Panc1 (cell line): ENCODE data around the gene MATN4. TPM values are rescaled to one million over a fixed set of nuclear protein-coding genes. Genes with fewer than 3 reads are reported as not detected.

Experiments used
- ATAC-seq: fragments of 200-7000 bp; cut with Tn5 transposase; 2 replicates; pipeline ENCODE4 v1.9.1; 2020; ENCODE audit warnings: mild to moderate bottlenecking, moderate library complexity
- BruUV-seq: library from RNA; stranded (reverse); fragments of 400-500 nt; replicated peaks from 2 replicates; lab custom pipeline; 2021; lab: Mats Ljungman, UMichigan
- CTCF ChIA-PET: fragments of 300-600 bp; sonication (Branson Sonifier 250); formaldehyde crosslinking; loops from one replicate; lab custom pipeline; 2022; ENCODE audit warnings: antibody characterized with exemption; lab: Charles Lee
- POLR2A ChIA-PET: fragments of 300-600 bp; sonication (Branson Sonifier 250); formaldehyde crosslinking; loops from one replicate; lab custom pipeline; 2022; ENCODE audit warnings: antibody characterized with exemption; lab: Charles Lee
- DNase-seq: peaks from one replicate; pipeline ENCODE4 v3.0.0-alpha.2; 2010; ENCODE audit warnings: low read depth, low spot score
- H3K27ac ChIP-seq: 2 replicates; pipeline ENCODE4 v1.5.1; 2011; ENCODE audit warnings: mild to moderate bottlenecking, low read length, inconsistent platforms
- H3K27me3 ChIP-seq: fragments of 200-500 bp; sonication (Bioruptor generic); 2 replicates; pipeline ENCODE4 v1.6.0; 2014; ENCODE audit warnings: low read length, inconsistent platforms; ENCODE audit not compliant: control insufficient read depth, insufficient read depth
- H3K36me3 ChIP-seq: fragments of 200-500 bp; sonication (Bioruptor generic); 2 replicates; pipeline ENCODE4 v1.5.1; 2014; ENCODE audit warnings: inconsistent platforms, mild to moderate bottlenecking, low read length, moderate library complexity; ENCODE audit not compliant: control insufficient read depth, insufficient read depth
- H3K4me1 ChIP-seq: 2 replicates; pipeline ENCODE4 v1.5.1; 2011; ENCODE audit warnings: inconsistent platforms, mild to moderate bottlenecking, low read length, moderate library complexity; ENCODE audit not compliant: control insufficient read depth, insufficient read depth
- H3K4me3 ChIP-seq, 2 experiments: 2 replicates each; pipeline ENCODE4 v1.5.1; 2011 to 2012; ENCODE audit warnings: low read depth in 2 of 2, low read length in 2 of 2, mild to moderate bottlenecking in 2 of 2, inconsistent platforms in 1 of 2, moderate library complexity in 1 of 2
- H3K9me3 ChIP-seq: fragments of 200-500 bp; sonication (Bioruptor generic); 2 replicates; pipeline ENCODE4 v1.5.1; 2014; ENCODE audit warnings: low read depth, mild to moderate bottlenecking, inconsistent platforms, low read length, moderate library complexity; ENCODE audit not compliant: control insufficient read depth, insufficient read depth
- CTCF ChIP-seq: fragments of 450-650 bp; IDR thresholded peaks from 2 replicates; pipeline ENCODE4 v1.5.1; 2017; ENCODE audit warnings: mild to moderate bottlenecking
- POLR2AphosphoS5 ChIP-seq: IDR thresholded peaks from 2 replicates; pipeline ENCODE4 v1.6.1; 2012; ENCODE audit warnings: mild to moderate bottlenecking, low read depth, low read length, moderate library complexity
- SIN3A ChIP-seq: IDR thresholded peaks from 2 replicates; pipeline ENCODE4 v1.6.1; 2012; ENCODE audit warnings: low read depth, mild to moderate bottlenecking, low read length, moderate library complexity, borderline replicate concordance; ENCODE audit not compliant: insufficient read depth
- TCF7L2 ChIP-seq: IDR thresholded peaks from 2 replicates; pipeline ENCODE4 v1.6.1; 2011; ENCODE audit warnings: mild to moderate bottlenecking, low read depth, low read length, inconsistent platforms
- in situ Hi-C: cut with HindIII; loops from 2 replicates; pipeline ENCODE4 v1.10.0; 2016; ENCODE audit warnings: low sequenced_read_pairs, low pct_unique_long_range_greater_than_20kb
- intact Hi-C: fragments of 100-400 bp; cut with micrococcal nuclease; formaldehyde crosslinking; loops from one replicate; pipeline ENCODE4 v1.10.0; 2022; ENCODE audit not compliant: unreplicated experiment
- total RNA-seq: library from RNA; stranded (reverse); gene quantifications from one replicate; pipeline ENCODE4 v1.2.1, GENCODE V29; 2021; ENCODE audit not compliant: unreplicated experiment
- TF ChIP-seq, protein P1 (sequence below), 2 experiments: IDR thresholded peaks; 2 replicates each; pipeline ENCODE4 v1.6.1; 2011 to 2012; ENCODE audit warnings: low read depth in 2 of 2, control low read depth in 1 of 2, low read length in 1 of 2, mild to moderate bottlenecking in 1 of 2, moderate library complexity in 1 of 2; ENCODE audit not compliant: insufficient read depth in 1 of 2

MATN4 gene
- total RNA-seq, 1 experiment from 2014 or later: 0.15 TPM

- BruUV-seq: no TSS peak
- Histone ChIP-seq H3K27me3 (peaks cover 2% of the 10 kb centered on the region; the same call in 1 of the 2 replicates), H3K9me3 (no peaks in the 10 kb centered on the region), H3K36me3 (no peaks in the 10 kb centered on the region), H3K4me1 (no peaks in the 10 kb centered on the region), H3K27ac (no peak overlapping the region), H3K4me3 (no peak overlapping the region)
- no peak for TF ChIP-seq POLR2AphosphoS5
- CTCF ChIA-PET: no interaction called here
- in situ Hi-C loops: no loop called here
- ATAC-seq (no peak), DNase-seq (no peak)
- POLR2A ChIA-PET: no interaction called here
- intact Hi-C loops: loop anchor here (10.0 kb wide), 1 partner anchor 148 kb away; no protein-coding TSS in a partner anchor
Observed at GRCh38 chr20:45282700-45283550, 25.2 kb downstream of the MATN4 start.

DNA sequence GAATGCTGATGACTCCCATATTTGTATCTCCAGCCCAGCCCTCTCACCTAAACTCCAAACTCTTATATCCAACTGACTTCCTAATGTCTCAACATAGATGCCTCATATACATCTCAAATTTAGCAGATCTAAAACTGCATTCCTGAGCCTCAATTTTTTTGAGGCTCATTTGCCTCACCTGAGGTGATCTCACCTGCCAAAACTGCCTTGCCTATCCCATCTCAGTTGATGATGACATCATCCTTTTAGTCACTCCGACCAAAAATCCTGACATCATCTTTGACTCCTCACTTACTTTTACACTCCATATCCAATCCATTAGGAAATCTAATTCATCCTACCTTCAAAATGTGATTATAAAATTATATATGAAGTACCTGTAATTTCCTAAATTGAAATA is 28.1 kb downstream of the MATN4 start:
- H3K27me3 ChIP-seq: peaks cover 12% of the 10 kb centered on the region
- no peak for DNase-seq
- BruUV-seq: no TSS peak
- no peak overlapping the region for H3K4me3 ChIP-seq
- in situ Hi-C loops (no loop called here), intact Hi-C loops (loop anchor here (10.0 kb wide), 1 partner anchor 145 kb away; no protein-coding TSS in a partner anchor)
- no peak for ATAC-seq
- no peaks in the 10 kb centered on the region for H3K36me3 ChIP-seq
- no peaks in the 10 kb centered on the region for H3K9me3 ChIP-seq
- ChIA-PET CTCF (no interaction called here), POLR2A (no interaction called here)
- H3K4me1 ChIP-seq: no peaks in the 10 kb centered on the region
- no peak overlapping the region for H3K27ac ChIP-seq
- TF ChIP-seq SIN3A (no peak), TCF7L2 (no peak), CTCF (no peak), POLR2AphosphoS5 (no peak)
- TF ChIP-seq, protein P1, sequence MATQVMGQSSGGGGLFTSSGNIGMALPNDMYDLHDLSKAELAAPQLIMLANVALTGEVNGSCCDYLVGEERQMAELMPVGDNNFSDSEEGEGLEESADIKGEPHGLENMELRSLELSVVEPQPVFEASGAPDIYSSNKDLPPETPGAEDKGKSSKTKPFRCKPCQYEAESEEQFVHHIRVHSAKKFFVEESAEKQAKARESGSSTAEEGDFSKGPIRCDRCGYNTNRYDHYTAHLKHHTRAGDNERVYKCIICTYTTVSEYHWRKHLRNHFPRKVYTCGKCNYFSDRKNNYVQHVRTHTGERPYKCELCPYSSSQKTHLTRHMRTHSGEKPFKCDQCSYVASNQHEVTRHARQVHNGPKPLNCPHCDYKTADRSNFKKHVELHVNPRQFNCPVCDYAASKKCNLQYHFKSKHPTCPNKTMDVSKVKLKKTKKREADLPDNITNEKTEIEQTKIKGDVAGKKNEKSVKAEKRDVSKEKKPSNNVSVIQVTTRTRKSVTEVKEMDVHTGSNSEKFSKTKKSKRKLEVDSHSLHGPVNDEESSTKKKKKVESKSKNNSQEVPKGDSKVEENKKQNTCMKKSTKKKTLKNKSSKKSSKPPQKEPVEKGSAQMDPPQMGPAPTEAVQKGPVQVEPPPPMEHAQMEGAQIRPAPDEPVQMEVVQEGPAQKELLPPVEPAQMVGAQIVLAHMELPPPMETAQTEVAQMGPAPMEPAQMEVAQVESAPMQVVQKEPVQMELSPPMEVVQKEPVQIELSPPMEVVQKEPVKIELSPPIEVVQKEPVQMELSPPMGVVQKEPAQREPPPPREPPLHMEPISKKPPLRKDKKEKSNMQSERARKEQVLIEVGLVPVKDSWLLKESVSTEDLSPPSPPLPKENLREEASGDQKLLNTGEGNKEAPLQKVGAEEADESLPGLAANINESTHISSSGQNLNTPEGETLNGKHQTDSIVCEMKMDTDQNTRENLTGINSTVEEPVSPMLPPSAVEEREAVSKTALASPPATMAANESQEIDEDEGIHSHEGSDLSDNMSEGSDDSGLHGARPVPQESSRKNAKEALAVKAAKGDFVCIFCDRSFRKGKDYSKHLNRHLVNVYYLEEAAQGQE (IDR thresholded peaks at IDR 0.05; ENCODE audit: insufficient read depth in 1 of 2, low read depth in 2 of 2, low read length in 1 of 2): no peak

DNA sequence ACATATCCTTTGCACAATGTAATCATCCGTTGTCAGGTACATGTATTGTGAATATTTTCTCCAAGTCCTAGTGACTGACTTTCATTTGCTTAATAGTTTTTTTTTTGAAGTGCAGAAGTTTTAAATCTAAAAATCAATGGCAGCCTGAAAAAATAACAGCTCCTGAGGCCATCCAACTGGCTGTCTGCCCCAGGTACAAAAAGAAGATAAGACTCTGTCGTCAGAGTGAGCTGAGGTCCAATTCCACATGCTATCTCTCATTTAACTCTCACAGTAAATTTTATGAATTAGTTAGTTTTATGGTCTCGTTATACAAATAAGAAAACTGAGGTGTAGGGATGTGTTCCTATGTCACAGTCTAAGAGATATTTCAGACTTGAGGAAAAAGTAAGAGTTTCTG is 32.8 kb downstream of the MATN4 start:
- no TSS peak for BruUV-seq
- ATAC-seq: no peak

More for the DNA sequence above, 32.8 kb downstream of the MATN4 start:
- H3K27me3 ChIP-seq: peaks cover 23% of the 10 kb centered on the region
- in situ Hi-C loops: no loop called here
- TF ChIP-seq POLR2AphosphoS5: no peak
- TF ChIP-seq, protein P1 (IDR thresholded peaks at IDR 0.05; ENCODE audit: insufficient read depth in 1 of 2, low read depth in 2 of 2, low read length in 1 of 2): no peak
- no peak for TF ChIP-seq SIN3A
- no peak for TF ChIP-seq TCF7L2
- no peak for TF ChIP-seq CTCF
- no peak overlapping the region for H3K27ac ChIP-seq
- CTCF ChIA-PET: no interaction called here
- POLR2A ChIA-PET: interaction anchor here (0.7 kb wide), 2 partner anchors 16 to 161 kb away, joined by 3 read pairs; no protein-coding TSS in a partner anchor
- H3K9me3 ChIP-seq: no peaks in the 10 kb centered on the region
- no peaks in the 10 kb centered on the region for H3K4me1 ChIP-seq
- intact Hi-C loops: no loop called here
- no peak overlapping the region for H3K4me3 ChIP-seq
- DNase-seq: no peak
- no peaks in the 10 kb centered on the region for H3K36me3 ChIP-seq
